IPS DF 4.7 (cell line): ENCODE data around the gene ANXA6.
"Not testable (repeated sequence)": the region's sequence is repeated elsewhere in the genome, so short reads cannot be mapped to it uniquely, and the experiment has no call there.

Experiments
- DNase-seq: peaks from one replicate; pipeline ENCODE4 v3.0.0-alpha.2; 2013; ENCODE audit warnings: low spot score; ENCODE audit errors: extremely low read depth

ANXA6 gene

GRCh38 chr5:151157426-151158286 lies at the start of gene ANXA6:
Gene ANXA6, minus strand, starts transcription at chr5:151157779. Its CDS starts 9,878 bp downstream, at chr5:151147901.
- DNase-seq: no peak

DNA sequence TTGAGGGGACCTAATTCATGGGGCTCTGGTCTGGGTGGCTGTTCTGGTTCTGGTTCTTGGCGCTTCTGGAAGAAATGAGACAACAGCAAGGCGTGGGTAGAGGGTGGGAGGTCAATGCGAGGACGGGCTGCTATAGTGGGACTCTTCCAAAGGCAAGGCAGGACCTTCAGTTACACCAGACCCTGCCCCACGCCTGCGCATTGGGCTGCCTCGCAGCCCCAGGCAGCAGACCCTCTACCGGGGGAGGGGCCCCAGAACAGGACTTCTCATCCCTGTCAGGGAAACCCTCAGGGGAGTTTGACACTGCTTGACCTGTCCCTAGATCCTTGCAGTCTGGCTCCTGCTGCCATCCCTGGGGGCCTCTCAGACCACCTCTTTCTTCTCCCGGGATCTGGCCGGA lies 47.8 kb upstream of the ANXA6 start:
- no peak for DNase-seq

DNA sequence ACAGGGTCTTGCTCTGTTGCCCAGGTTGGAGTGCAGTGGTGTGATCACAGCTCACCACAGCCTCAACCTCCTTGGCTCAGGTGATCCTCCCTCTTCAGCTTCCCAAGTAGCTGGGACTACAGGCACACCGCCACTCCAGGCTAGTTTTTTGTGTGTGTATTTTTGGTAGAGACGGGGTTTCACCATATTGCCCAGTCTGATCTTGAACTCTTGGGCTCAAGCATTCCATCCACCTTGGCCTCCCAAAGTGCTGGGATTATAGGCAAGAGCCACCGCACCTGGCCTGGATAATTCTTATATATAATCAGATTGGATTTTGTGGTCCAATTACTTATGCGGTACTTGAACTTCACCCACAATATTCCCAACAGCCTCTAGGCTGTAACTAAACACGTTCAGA lies 46.5 kb upstream of the ANXA6 start:
- no peak for DNase-seq

DNA sequence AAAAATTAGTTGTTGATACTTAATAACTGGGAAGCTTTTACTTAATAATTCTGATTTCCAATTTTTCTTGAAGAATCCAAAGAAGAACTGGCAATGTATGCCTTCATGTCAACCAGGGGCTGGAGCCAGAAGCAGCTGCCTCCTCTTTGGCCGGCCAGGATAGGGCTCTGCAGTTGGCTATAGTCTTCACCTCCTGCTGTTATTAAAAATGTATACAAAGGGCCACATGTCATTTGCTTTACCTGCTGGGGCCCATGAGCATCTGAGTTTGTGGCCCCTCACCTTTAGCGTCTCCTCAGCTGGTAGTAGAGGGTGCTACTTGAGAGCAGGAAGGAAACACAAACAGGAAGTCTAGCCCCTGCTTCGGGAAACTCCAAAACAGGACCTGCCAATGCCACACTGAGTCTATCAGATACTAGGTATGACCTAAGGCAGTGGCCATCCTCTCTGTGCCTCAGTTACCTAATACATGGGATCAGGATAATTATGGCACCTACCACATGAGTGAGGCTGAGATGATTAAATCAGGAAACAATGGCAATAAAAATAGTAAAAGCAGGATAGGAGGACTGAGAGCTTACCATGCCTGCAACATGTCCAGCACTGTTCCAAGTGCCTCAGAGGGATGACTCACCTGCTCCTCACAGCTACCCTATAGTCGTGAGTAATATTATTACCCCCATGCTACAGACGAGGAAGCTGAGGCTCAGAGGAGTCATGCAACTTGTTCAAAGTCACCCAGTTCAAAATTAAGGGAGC lies 45.0 kb upstream of the ANXA6 start:
- DNase-seq: no peak

GRCh38 chr5:151200913-151201595 lies 43.5 kb upstream of the ANXA6 start:
- no peak for DNase-seq

DNA sequence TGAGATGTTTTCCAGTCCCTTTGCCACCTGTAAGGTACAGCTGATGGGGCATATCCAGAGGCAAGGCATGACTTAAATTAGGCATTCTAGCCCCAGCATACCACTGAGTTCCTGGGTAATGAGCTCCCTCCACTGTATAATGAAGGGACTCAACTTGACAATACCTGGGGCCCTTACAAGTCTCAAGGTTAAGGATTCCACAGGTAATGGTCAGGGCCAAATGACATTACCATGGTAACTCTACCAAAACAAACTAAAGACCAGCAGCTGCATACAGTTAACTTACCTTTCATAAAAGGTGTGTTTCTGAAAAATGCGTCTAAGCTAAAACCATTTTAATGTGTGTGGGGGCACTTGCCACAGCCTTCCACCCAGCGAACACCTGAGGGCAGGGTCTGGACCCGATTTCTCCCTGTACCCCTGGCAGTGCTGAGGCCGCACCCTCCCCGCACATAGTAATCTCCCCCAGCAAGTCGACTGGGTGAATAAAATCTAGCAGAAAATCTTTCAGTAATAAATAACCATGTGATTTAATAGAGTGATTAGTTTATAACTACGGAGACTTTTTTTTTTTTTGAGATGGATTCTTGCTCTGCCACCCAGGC lies 42.1 kb upstream of the ANXA6 start:
- no peak for DNase-seq

- no peak for DNase-seq
Observed at GRCh38 chr5:151198861-151199260, 41.3 kb upstream of the ANXA6 start.

DNA sequence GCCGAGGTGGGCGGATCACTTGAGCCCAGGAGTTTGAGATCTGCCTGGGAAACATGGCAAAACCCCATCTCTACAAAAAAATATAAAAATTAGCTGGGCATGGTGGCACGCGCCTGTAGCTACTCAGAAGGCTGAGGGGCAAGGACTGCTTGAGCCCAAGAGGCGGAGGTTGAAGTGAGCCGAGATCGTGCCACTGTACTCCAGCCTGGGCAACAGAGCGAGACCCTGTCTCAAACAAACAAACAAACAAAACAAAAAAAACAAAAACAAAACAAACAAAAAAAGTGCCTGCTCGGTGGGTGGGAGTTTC lies 39.7 kb upstream of the ANXA6 start:
- DNase-seq: not testable (repeated sequence)

GRCh38 chr5:151196556-151197290 lies 39.1 kb upstream of the ANXA6 start:
- DNase-seq: no peak

DNA sequence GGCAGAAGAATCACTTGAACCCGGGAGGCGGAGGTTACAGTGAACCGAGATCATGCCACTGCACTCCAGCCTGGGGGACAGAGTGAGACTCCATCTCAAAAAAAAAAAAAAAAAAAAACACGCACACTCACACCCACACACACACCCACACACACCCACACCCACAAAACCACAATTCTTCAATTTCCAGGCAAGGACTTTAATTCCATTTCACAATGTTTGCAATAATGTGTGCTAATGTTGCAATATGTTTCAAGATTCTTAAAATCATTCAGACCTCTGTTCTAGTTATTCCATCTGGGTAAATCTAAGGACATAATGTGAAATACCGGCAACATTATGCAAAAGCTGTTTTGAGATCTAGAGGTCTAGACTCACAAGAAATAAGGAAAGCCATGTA lies 38.0 kb upstream of the ANXA6 start:
- DNase-seq: no peak

DNA sequence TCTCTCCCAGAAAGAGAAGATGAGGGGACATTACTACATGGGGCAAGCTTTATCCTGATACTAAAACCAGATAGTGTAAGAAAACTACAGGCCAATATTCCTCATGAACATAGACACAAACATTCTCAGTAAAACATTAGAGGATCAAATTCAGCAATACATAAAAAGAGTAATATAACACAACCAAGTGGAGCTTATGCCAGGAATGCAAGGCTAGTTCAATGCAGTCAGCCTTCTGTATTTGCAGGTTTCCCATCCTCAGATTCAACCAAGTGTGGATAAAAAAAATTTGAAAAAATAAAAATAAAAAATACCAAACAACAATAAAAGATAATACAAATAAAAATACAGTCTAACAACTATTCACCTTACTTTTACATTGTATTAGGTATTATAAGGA lies 35.0 kb upstream of the ANXA6 start:
- DNase-seq: no peak

GRCh38 chr5:151191661-151192060 lies 34.1 kb upstream of the ANXA6 start:
- DNase-seq: no peak

DNA sequence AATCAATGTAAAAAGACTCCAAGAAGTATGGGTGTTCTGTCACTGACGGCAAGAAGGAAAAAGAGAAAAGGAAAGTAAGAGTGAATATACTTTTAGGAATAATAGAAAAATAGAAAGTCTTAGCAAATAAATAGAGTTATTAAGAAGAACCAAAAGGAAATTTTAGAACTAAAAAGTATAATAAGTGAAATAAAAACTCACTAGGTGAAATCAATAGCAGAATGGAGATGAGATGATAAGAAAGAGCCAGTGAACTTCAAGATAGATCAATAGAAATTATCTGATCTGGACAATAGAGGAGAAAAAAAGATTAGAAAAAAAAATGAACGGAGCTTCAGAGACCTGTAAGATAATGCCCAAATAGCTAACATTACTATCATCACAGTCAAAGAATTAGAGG lies 31.6 kb upstream of the ANXA6 start:
- DNase-seq: no peak

DNA sequence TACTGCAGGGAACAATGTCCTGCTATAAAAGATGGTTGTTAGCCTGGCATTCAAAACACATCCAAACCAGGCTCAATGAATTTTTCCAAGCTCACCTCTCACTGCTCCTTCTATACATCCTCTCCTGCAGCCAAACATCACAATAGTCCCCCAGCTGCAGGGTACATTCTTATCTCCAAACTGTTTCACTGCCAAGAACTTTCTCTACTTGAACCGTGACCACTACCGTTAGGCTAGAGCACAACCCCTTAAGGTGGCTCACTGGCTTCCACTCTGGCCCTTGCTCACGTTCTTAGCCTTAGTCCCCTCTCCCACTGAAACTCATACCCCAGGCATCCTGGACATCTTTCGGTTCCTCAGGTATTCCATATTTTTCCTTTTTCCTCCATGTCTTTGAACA lies 29.0 kb upstream of the ANXA6 start:
- no peak for DNase-seq

DNA sequence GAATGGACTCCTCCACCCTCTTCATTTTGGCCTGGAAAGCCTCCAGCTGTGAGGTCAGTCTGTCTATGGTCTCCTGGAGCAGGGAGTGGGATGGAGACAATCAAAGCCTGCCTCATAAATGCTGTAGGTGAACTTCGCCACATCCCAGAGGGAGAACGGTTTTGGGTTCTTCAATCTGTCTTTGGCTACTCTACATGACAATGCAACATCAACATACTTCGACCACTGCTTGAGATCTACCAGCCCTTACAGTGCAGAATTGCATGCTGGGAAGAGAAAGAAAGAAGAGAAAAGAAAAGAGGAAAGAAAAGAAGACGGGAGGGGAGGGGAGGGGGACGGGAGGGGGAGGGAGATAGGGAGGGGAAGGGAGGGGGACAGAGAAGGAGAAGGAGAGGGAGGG lies 28.5 kb upstream of the ANXA6 start:
- DNase-seq: no peak

DNA sequence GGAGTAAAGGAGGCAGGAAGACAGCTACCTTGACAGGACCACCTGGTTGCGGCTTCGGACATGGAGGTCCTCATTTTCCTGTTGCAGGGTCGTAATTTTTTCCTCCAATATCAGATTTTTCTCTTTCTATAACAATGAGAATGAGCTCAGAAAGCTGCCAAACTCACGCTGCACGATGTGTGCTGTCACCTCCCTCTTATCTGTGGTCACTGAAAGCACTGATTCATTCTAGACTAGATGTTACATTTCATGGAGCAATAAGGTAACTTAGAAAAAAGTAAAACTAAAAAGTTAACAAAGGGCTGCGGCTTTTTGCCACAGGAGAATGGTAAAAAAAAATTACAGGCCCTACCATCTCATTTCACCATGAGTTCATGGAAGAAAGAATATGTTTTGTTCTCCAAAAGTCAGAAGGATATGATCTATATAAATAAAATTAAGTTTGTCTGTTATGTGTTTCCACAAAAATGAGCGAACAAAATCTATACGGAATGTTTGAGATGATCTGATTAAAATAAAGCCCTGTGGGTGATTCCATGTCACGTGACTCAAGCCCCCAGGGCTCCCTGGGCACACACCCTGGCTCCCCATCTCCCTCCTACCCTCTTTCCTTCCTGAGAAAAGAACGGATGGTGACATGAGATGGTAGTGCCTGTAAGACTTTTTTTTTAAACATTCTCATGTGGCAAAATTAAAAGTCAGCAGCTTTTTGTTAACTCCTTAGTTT lies 26.9 kb upstream of the ANXA6 start:
- DNase-seq: no peak

GRCh38 chr5:151183456-151184245 lies 26.1 kb upstream of the ANXA6 start:
- DNase-seq: no peak

- DNase-seq: no peak
Observed at GRCh38 chr5:151182976-151183375, 25.4 kb upstream of the ANXA6 start.

GRCh38 chr5:151182524-151182900 lies 24.9 kb upstream of the ANXA6 start:
- no peak for DNase-seq
